Rectal smooth muscle tissue (tissue), 1 donor: ENCODE results near the gene SGF29.
"Not testable (repeated sequence)": the region's sequence is repeated elsewhere in the genome, so short reads cannot be mapped to it uniquely, and the experiment has no call there.

Experiments used
- H3K27ac ChIP-seq: one replicate; pipeline ENCODE4 v1.7.0; 2013; ENCODE audit warnings: low read depth, low read length, inconsistent platforms
- H3K27me3 ChIP-seq: one replicate; pipeline ENCODE4 v1.7.0; 2013; ENCODE audit warnings: low read length; ENCODE audit not compliant: control insufficient read depth, insufficient read depth
- H3K36me3 ChIP-seq: one replicate; pipeline ENCODE4 v1.7.0; 2013; ENCODE audit warnings: low read length; ENCODE audit not compliant: control insufficient read depth, insufficient read depth
- H3K4me1 ChIP-seq: one replicate; pipeline ENCODE4 v1.7.0; 2013; ENCODE audit warnings: low read length; ENCODE audit not compliant: control insufficient read depth, insufficient read depth
- H3K4me3 ChIP-seq: one replicate; pipeline ENCODE4 v1.7.0; 2013; ENCODE audit warnings: low read length
- H3K9ac ChIP-seq: one replicate; pipeline ENCODE4 v1.7.0; 2013; ENCODE audit warnings: low read length

Gene SGF29

DNA sequence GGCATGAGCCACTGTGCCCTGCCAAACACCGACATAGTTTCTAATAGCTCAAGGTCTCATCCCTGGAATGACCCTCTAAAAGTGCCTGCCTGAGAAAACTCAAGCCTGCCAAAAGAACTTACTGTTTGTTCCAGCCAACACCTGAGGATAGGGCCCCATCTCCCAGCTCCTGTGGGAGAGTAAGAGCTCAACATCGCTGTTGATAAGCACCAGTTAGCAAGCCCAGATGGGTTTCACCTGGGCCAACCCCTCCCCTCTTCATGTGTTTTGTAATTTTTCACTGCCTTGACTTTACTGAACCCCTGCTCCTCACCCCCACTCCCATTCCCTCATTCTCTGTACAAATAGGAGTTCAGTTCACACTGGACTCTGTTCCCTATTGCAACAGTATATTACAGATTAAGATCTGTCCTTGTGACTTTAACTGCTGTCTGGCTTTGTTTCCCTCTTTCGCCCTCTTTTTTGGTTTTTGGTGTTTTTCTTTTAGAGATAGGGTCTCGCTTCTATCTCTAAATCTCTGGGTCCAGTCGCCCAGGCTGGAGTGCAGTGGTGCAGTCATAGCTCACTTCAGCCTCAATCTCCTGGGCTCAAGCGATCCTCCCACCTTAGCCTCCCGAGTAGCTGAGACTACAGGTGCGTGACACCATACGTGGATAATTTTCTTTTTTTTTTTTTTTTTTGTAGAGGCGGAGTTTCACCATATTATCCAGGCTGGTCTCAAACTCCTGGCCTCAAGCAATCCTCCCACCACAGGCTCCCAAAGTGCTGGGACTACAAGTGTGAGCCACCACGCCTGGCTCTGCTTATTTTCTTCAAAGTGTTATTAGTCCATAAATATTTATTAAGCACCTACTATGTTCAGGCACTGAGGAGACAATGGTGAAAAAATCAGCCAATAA is 27.3 kb upstream of the SGF29 start:
- H3K9ac ChIP-seq: no peak overlapping the region
- H3K4me1 ChIP-seq: peaks cover 4% of the 10 kb centered on the region
- no peaks in the 10 kb centered on the region for H3K27me3 ChIP-seq
- no peak overlapping the region for H3K4me3 ChIP-seq
- H3K36me3 ChIP-seq: no peaks in the 10 kb centered on the region
- H3K27ac ChIP-seq: no peak overlapping the region

DNA sequence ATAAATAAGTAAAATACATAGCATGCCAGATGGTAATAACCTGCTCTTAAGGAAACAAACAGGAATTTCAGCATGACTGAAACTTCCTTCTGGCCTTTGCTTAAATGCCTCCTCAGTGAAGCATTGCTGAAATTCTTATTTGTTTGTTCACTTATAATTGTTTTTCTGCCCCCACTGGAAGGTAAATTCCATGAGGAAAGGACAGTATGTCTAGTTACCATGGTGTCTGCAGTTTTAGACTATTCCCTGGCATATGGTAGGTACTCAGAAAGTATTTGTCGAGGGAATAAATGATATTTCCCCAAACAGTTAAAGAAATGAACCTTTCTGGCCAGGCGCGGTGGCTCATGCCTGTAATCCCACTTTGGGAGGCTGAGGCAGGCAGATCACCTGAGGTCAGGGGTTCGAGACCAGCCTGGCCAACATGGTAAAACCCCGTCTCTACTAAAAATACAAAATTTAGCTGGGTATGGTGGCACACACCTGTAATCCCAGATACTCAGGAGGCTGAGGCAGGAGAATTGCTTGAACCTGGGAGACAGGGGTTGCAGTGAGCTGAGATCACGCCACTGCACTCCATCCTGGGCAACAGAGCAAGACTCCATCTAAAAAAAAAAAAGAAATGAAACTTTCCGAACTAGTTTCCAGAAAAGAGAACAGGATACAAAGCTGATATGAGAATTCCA is 26.5 kb upstream of the SGF29 start:
- not testable (repeated sequence) for H3K9ac ChIP-seq, H3K36me3 ChIP-seq, H3K4me1 ChIP-seq, H3K4me3 ChIP-seq, H3K27me3 ChIP-seq, H3K27ac ChIP-seq

DNA sequence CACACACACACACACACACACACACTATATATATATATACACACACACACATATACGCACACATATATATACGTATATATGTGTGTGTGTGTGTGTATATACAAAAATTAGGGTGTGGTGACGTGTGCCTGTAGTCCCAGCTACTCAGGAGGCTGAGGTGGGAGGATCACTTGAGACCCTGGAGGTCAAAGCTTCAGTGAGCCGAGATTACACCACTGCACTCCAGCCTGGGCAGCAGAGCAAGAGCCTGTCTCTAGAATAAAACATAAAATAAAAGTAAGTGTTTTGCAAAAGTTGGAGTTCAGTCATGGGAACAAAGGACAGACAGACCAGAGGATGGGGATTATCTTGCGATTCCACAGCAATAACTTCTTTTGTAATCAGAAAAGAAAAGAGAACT is 25.7 kb upstream of the SGF29 start:
- Histone ChIP-seq H3K4me1 (peaks cover 4% of the 10 kb centered on the region), H3K27ac (no peak overlapping the region), H3K36me3 (no peaks in the 10 kb centered on the region), H3K9ac (no peak overlapping the region), H3K4me3 (no peak overlapping the region), H3K27me3 (no peaks in the 10 kb centered on the region)

DNA sequence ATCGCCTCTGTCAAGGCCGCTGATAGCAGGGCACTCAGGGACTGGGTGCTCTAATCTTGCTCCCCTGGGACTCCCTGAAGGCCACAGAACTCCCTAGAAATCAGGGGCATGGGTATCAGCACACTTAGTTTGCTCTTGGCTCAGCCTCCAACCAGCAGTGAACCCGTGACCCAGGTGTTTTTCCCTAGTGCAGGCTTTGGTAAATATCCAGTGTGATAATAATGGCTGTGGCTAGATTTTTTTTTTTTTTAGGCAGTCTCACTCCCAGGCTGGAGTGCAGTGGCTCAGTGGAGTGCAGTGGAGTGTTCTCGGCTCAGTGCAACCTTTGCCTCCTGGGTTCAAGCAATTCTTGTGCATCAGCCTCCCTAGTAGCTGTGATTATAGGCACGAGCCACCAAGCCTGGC is 25.3 kb upstream of the SGF29 start:
- Histone ChIP-seq H3K9ac (no peak overlapping the region), H3K4me3 (no peak overlapping the region), H3K36me3 (no peaks in the 10 kb centered on the region), H3K4me1 (peaks cover 4% of the 10 kb centered on the region), H3K27me3 (no peaks in the 10 kb centered on the region), H3K27ac (no peak overlapping the region)

DNA sequence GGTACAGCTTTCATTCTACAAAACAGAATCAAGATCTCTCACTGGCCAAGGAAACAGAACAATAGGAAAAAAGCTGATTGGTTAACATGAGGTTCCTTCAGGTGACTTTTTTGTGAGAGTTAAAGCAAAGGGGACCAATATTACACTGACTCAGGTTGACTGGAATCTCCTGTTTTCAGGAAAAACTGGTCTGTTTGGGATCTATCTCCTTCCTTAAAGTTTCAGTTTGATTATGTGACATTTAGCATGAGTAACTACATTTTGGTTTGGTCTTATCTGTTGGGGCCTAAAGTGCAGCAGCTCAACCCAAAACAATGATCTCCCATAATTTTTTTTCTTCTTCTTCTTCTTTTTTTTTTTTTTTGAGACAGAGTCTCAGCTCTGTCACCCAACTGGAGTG is 24.6 kb upstream of the SGF29 start:
- Histone ChIP-seq H3K4me3 (no peak overlapping the region), H3K27me3 (no peaks in the 10 kb centered on the region), H3K27ac (no peak overlapping the region), H3K4me1 (no peaks in the 10 kb centered on the region), H3K9ac (no peak overlapping the region), H3K36me3 (peaks cover 1% of the 10 kb centered on the region)

DNA sequence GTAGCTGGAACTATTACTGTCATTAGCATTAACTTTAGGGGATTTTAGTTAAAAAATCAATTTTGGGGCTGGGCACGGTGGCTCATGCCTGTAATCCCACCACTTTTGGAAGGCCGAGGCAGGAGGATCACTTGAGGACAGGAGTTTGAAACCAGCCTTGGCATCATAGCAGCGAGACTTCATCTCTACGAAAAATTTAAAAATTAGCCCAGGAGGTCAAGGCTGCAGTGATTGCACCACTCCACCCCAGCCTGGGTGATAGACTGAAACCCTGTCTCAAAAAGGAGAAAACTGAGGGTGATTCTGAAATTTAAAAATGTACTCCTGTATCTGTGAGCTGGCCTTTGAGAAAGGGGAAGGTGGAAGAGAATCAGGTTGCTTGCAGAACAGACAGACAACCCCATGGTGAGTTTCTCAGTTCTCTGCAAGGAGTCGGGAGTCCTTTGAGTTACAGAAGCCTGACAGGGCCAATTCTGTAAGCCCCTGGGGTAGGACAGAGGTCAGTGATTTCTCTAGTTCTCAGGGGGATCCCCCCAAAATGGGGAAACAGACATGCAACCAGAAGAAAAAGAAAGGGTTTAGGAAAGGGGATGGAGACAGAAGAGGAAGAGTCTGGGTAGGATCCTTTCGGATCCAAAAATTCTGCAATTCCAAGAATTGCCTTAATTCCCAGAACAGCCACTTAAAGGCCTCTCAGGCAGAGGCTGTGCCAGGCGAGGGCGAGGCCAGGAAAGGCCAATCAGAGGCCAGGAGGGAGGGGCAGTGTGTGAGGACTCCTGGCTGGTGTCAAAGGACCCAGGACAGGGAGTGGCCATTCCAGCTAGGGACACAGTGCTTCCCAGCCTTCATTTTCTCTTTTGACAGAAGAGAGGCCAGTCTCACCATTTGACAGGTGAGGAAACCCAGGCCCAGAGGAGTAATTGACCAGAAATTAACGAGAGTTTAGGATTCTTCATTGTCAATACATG is 21.7 kb upstream of the SGF29 start:
- H3K27me3 ChIP-seq: no peaks in the 10 kb centered on the region
- no peaks in the 10 kb centered on the region for H3K4me1 ChIP-seq
- peaks cover 7% of the 10 kb centered on the region for H3K36me3 ChIP-seq
- H3K27ac ChIP-seq: no peak overlapping the region
- H3K4me3 ChIP-seq: no peak overlapping the region
- no peak overlapping the region for H3K9ac ChIP-seq

DNA sequence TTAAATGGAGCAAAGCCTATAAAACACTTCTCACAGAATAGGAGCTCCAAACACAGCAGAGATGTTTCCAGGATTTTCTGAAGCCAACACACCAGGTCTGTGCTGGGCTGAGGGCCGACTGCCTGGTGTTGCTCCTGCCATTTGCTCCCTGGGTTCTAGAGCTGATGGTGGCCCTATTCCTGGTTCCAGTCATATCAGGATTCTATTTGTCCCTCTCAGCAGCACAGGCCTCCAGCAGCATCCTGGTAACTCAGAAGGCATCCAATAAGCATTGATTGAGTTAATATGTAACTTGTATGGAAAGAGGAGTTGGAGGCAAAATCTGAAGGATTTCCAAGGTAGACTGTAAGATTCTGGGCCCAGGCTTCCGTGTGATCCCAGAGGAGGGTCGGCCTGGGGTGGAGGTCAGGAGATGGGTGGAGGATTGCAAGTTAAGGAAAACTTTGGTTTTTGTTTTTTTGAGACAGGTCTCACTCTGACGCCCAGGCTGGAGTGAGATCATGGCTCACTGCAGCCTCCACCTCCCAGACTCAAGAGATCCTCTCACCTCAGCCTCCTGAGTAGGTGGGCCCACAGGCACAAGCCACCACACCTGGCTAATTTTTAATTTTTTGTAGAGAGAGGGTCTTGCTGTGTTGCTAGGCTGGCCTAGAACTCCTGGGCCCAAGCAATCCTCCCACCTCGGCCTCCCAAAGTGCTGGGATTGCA is 20.6 kb upstream of the SGF29 start:
- Histone ChIP-seq H3K9ac (no peak overlapping the region), H3K27ac (no peak overlapping the region), H3K27me3 (no peaks in the 10 kb centered on the region), H3K4me1 (peaks cover 5% of the 10 kb centered on the region), H3K36me3 (peaks cover 7% of the 10 kb centered on the region), H3K4me3 (no peak overlapping the region)

DNA sequence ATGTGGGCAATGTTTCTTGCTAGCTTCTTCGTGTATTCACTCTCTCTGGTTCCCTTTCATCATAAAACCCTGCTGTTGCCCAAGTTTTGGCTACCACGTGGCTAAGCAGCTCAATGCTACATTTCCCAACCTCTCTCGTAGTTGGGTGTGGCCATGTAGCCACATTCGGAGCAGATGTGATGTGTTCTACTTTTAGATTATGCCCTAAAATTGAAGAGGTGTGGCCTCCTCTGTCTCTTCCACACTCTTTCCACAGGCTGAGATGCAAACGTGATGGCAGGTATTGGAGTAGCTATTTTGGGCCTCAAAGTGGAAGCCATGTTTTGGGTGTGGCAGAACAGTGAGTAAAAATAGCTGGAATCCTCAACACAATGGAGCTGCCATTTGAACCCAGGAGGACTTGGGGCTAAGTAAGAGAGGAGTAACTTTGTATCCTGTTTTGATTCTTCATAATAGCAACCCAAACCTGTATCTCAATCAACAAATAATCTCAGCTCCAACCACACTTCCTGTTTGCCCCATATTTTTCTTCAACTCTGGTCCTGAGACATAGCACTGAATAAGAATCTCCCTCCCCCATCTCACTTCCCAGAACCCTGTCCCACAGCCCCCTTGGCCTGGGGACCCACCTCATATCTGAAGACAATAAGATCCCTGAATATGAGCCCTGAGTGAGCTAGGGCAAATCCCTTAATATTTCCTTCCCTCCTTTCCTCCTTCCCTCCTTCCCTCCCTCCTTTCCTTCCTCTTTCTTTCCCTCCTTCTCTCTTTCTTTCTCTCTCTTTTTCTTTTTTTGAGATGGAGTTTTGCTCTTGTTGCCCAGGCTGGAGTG is 19.0 kb upstream of the SGF29 start:
- Histone ChIP-seq H3K4me1 (peaks cover 10% of the 10 kb centered on the region), H3K36me3 (peaks cover 7% of the 10 kb centered on the region), H3K4me3 (peak overlapping the region; percentile 32), H3K27ac (no peak overlapping the region), H3K27me3 (no peaks in the 10 kb centered on the region), H3K9ac (no peak overlapping the region)

DNA sequence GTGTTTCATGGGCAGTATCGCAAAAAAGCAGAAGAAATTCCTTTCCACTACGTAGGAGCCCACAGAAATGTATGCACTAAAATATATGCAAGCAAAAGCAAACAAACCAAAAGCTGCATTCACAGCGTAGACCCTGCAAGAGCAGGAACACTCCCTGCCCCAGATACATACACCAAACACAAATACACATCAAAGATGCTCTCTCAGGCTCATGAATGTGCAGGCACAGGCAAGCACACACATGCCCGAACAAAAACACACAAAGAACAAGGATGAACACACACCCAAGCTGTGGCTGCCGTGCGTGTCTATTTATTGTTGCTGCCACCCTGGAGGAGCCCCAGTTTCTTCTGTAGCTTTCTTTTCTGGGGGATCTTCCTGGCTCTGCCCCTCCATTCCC is 16.6 kb upstream of the SGF29 start:
- peaks cover 10% of the 10 kb centered on the region for H3K4me1 ChIP-seq
- peaks cover 7% of the 10 kb centered on the region for H3K36me3 ChIP-seq
- H3K27me3 ChIP-seq: no peaks in the 10 kb centered on the region
- no peak overlapping the region for H3K9ac ChIP-seq
- peak overlapping the region; percentile 81 for H3K4me3 ChIP-seq
- H3K27ac ChIP-seq: peak overlapping the region; percentile 98

DNA sequence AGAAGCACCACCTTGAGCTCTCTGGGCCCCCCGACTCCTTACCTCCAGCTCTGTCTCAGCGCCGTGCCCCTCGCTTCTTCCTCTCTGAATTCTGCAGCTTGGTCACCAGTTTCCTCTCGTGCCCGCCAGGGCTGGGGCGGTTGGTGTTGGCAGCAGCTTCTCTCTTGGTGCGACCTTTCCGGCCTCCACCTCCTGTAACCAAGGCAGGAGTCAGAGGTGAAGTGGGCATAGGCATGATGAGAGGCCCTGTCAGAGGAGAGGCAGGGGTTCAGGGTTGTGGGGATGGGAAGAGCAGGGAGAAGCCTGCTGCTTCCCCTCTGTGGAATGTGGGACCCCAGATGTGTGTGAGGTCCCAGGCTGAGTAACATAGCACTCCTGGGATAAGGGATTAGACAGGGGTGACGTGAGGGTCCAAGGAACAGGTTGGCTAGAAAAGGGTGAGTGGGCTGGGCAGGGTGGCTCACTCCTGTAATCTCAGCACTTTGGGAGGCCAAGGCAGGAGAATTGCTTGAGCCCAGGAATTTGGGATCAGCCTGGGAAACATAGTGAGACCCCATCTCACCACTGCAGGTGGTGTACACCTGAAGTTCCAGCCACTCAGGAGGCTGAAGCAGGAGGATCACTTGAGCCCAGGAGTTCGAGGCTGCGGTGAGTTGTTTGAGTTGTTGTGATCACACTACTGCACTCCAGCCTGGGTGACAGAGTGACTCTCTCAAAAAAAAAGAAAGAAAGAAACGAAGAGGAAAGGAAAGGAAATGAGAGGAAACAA is 15.6 kb upstream of the SGF29 start:
- H3K4me3 ChIP-seq: peak overlapping the region; percentile 81
- peak overlapping the region; percentile 64 for H3K9ac ChIP-seq
- peaks cover 10% of the 10 kb centered on the region for H3K4me1 ChIP-seq
- H3K27me3 ChIP-seq: no peaks in the 10 kb centered on the region
- peaks cover 7% of the 10 kb centered on the region for H3K36me3 ChIP-seq
- H3K27ac ChIP-seq: peak overlapping the region; percentile 98
